Amygdala (tissue), 56 donors: ENCODE data around the gene CPHXL.

Experiments
- DNase-seq, 56 donors: peaks; one replicate each; lab custom pipeline; 2025; lab: John Stamatoyannopoulos, UW

CPHXL gene

GRCh38 chr16:75726390-75726789 lies at the start of gene CPHXL:
Gene CPHXL (minus strand): TSS chr16:75726490. CDS start chr16:75726442, 48 bp downstream.
- DNase-seq: no peak

GRCh38 chr16:75774197-75774596 lies 47.9 kb upstream of the CPHXL start:
- DNase-seq: no peak

- DNase-seq: no peak
Observed at GRCh38 chr16:75770051-75770450, 43.8 kb upstream of the CPHXL start.

GRCh38 chr16:75764154-75764768 lies 38.0 kb upstream of the CPHXL start:
- peak in 44 of 56 donors; percentile 4 to 79 (median 25) for DNase-seq

GRCh38 chr16:75763204-75763603 lies 36.9 kb upstream of the CPHXL start:
- DNase-seq: no peak

GRCh38 chr16:75762746-75763145 lies 36.5 kb upstream of the CPHXL start:
- no peak for DNase-seq

GRCh38 chr16:75761108-75761507 lies 34.8 kb upstream of the CPHXL start:
- DNase-seq: no peak

- no peak for DNase-seq
Observed at GRCh38 chr16:75760018-75760519, 33.8 kb upstream of the CPHXL start.

GRCh38 chr16:75758215-75758614 lies 31.9 kb upstream of the CPHXL start:
- no peak for DNase-seq

GRCh38 chr16:75754141-75754540 lies 27.9 kb upstream of the CPHXL start:
- DNase-seq: peak in 1 of 56 donors; percentile 0

- no peak for DNase-seq
Observed at GRCh38 chr16:75750528-75750927, 24.2 kb upstream of the CPHXL start.

- no peak for DNase-seq
Observed at GRCh38 chr16:75746359-75746758, 20.1 kb upstream of the CPHXL start.

- no peak for DNase-seq
Observed at GRCh38 chr16:75745823-75746222, 19.5 kb upstream of the CPHXL start.

- no peak for DNase-seq
Observed at GRCh38 chr16:75745242-75745641, 19.0 kb upstream of the CPHXL start.

GRCh38 chr16:75742424-75743047 lies 16.2 kb upstream of the CPHXL start:
- DNase-seq: no peak

- peak in 20 of 56 donors; percentile 1 to 40 (median 6) for DNase-seq
Observed at GRCh38 chr16:75733305-75734211, 7.3 kb upstream of the CPHXL start.

GRCh38 chr16:75732871-75733270 lies 6.6 kb upstream of the CPHXL start:
- no peak for DNase-seq

GRCh38 chr16:75727221-75727620 lies 931 bp upstream of the CPHXL start:
- DNase-seq: no peak

GRCh38 chr16:75718452-75718851 lies 7.8 kb downstream of the CPHXL start:
- no peak for DNase-seq

GRCh38 chr16:75714661-75715060 lies 11.6 kb downstream of the CPHXL start:
- no peak for DNase-seq

- DNase-seq: no peak
Observed at GRCh38 chr16:75710344-75710743, 15.9 kb downstream of the CPHXL start.
